GM20000 (cell line): Measurements from ENCODE around the gene CFAP97D2.
"Not testable (repeated sequence)": the region's sequence is repeated elsewhere in the genome, so short reads cannot be mapped to it uniquely, and the experiment has no call there.

ENCODE experiments used
- DNase-seq: peaks from one replicate; pipeline ENCODE4 v3.0.0; 2012; ENCODE audit warnings: low spot score
- CTCF ChIP-seq: IDR thresholded peaks from 2 replicates; pipeline ENCODE4 v1.5.1; 2012; ENCODE audit warnings: mild to moderate bottlenecking, control low read depth; ENCODE audit errors: extremely low read depth, missing control alignments

The CFAP97D2 gene

DNA sequence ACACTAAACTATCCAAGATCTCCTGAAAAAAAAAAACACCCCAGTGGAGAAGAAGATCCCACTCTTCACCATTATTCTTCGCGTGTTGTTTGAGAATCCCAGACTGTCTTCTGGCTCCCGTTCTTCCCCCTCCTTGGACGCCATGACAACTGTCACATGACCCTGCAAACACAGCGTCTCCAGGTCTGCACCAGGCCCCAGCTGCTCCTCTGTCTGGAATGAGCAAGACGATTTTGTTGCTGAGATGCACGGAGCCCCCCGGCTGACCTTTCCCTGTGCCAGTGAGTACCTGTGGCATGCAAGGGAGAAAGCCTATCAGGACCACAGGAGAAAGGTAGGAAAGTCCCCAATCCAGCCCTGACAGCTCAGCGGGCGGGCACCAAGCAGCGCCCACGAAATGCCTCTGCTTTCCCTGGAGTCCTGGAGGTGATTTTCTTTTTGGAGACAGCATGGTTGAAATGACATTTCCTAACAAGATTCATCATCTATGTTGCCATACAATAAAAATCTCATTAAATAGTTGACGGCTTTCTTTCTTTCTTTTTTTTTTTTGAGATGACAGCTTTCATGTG is at the start of gene CFAP97D2:
CFAP97D2 (plus strand) TSS at position 171 of the 572 bp plus-strand sequence; CDS start at position 245, 74 bp downstream.
- DNase-seq: no peak
- TF ChIP-seq CTCF: no peak

- no peak for DNase-seq
- no peak for TF ChIP-seq CTCF
Measured at GRCh38 chr13:114129649-114130062, 49.4 kb upstream of the CFAP97D2 start.

- TF ChIP-seq CTCF: no peak
- DNase-seq: no peak
Measured at GRCh38 chr13:114130131-114130836, 48.8 kb upstream of the CFAP97D2 start.

- no peak for TF ChIP-seq CTCF
- DNase-seq: peak; percentile 71
Measured at GRCh38 chr13:114130837-114131582, 48.0 kb upstream of the CFAP97D2 start.

GRCh38 chr13:114131583-114132418 is 47.3 kb upstream of the CFAP97D2 start:
- DNase-seq: peak; percentile 67
- TF ChIP-seq CTCF: no peak

DNA sequence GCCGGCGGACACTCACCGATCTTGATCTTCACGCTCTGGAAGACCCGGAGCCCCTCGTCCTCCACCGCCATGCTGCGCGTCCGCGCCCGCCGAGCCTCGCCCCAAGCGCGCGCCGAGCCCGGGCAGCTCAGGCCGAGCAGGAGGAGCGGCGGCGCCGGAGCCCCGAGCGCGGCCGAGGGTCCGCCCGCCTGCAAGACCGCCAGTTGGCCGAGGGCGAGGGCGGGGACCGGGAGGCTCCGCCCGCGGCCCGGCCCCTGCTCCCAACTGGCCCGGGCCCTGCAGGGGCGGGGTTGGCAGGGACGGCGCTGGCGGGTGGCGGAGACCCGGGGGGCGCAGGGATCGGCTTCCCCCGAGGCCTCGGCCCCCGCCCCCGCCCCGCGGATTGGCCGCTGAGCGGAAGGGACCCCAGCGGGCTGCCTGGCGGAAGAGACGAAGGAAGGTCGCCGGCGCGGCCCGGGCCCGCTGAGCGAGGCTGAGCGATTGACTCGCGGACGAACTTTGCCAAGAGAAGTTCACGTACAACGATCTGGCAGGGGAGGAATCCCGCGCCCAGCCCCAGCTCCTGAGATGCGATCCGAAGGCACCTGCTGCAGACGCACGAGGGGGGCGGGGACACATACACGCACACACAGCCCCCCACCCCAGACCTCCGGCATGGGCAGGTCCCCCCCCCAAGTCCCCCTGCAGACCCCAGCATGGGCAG is 46.5 kb upstream of the CFAP97D2 start, which contains the start of gene RASA3:
RASA3 (minus strand) TSS at position 205 of the 703 bp plus-strand sequence; CDS start at position 71, 134 bp downstream.
- no peak for TF ChIP-seq CTCF
- DNase-seq: peak; percentile 98

GRCh38 chr13:114133126-114133525 is 45.9 kb upstream of the CFAP97D2 start:
- not testable (repeated sequence) for DNase-seq

- not testable (repeated sequence) for DNase-seq
Measured at GRCh38 chr13:114133552-114133951, 45.5 kb upstream of the CFAP97D2 start.
